Common myeloid progenitor, CD34-positive (primary cell): ENCODE measurements around the gene NSD1. TPM values are rescaled to one million over a fixed set of nuclear protein-coding genes. Genes with fewer than 3 reads are reported as not detected.

Experiments
- CTCF ChIA-PET: fragments of 350-600 bp; sonication (Branson Sonifier 250); formaldehyde crosslinking; loops from one replicate; lab custom pipeline; 2021; ENCODE audit warnings: antibody characterized with exemption; lab: Charles Lee
- POLR2A ChIA-PET: fragments of 350-600 bp; sonication (Branson Sonifier 250); formaldehyde crosslinking; loops from one replicate; lab custom pipeline; 2021; ENCODE audit warnings: antibody characterized with exemption; lab: Charles Lee
- DNase-seq, 3 donors: peaks; one replicate each; pipeline versions ENCODE4 v3.0.0 to v3.0.0-alpha.2; 2013
- H3K27ac ChIP-seq, 2 experiments: 1 replicate in 1 of 2; 2 replicates in 1 of 2; pipeline ENCODE4 v1.7.0; 2013; ENCODE audit warnings: inconsistent platforms in 2 of 2, low read length in 2 of 2, mild to moderate bottlenecking in 2 of 2, low read depth in 1 of 2, moderate library complexity in 1 of 2; ENCODE audit not compliant: severe bottlenecking in 2 of 2, insufficient read depth in 1 of 2, poor library complexity in 1 of 2
- H3K27me3 ChIP-seq, 5 experiments: replicated peaks in 2 of 5; 1 replicate in 3 of 5; 2 replicates in 2 of 5; pipeline versions ENCODE4 v1.6.1 to v1.7.0; 2013; ENCODE audit warnings: low read length in 4 of 5, mild to moderate bottlenecking in 2 of 5, moderate library complexity in 2 of 5, inconsistent platforms in 1 of 5; ENCODE audit not compliant: insufficient read depth in 5 of 5, control insufficient read depth in 4 of 5
- H3K36me3 ChIP-seq, 4 experiments: 1 replicate in 2 of 4; 2 replicates in 2 of 4; pipeline versions ENCODE4 v1.6.1 to v1.7.0; 2013; ENCODE audit warnings: low read length in 3 of 4, control low read depth in 1 of 4, mild to moderate bottlenecking in 1 of 4; ENCODE audit not compliant: control insufficient read depth in 4 of 4, insufficient read depth in 4 of 4
- H3K4me1 ChIP-seq, 4 experiments: 1 replicate in 3 of 4; 2 replicates in 1 of 4; pipeline versions ENCODE4 v1.6.1 to v1.7.1; 2013; ENCODE audit warnings: low read length in 3 of 4, mild to moderate bottlenecking in 3 of 4, control low read depth in 1 of 4, inconsistent platforms in 1 of 4, moderate library complexity in 1 of 4; ENCODE audit not compliant: control insufficient read depth in 4 of 4, insufficient read depth in 4 of 4; ENCODE audit errors: control extremely low read depth in 1 of 4
- H3K4me3 ChIP-seq, 7 experiments: 1 replicate in 4 of 7; 2 replicates in 3 of 7; pipeline versions ENCODE4 v1.5.1 to v1.7.0; 2013; ENCODE audit warnings: mild to moderate bottlenecking in 7 of 7, low read length in 6 of 7, moderate library complexity in 6 of 7, inconsistent platforms in 2 of 7, low read depth in 2 of 7, control low read depth in 1 of 7; ENCODE audit not compliant: insufficient read depth in 4 of 7, control insufficient read depth in 1 of 7; ENCODE audit errors: extremely low read depth in 1 of 7
- H3K9me3 ChIP-seq, 5 experiments: 1 replicate in 4 of 5; 2 replicates in 1 of 5; pipeline versions ENCODE4 v1.6.1 to v1.7.1; 2013; ENCODE audit warnings: low read length in 4 of 5, mild to moderate bottlenecking in 2 of 5, inconsistent platforms in 1 of 5, low read depth in 1 of 5, moderate library complexity in 1 of 5; ENCODE audit not compliant: control insufficient read depth in 4 of 5, insufficient read depth in 2 of 5; ENCODE audit errors: control extremely low read depth in 1 of 5
- WGBS: methylation state at CpG from one replicate; pipeline ENCODE4 v1.1.5; 2013; ENCODE audit not compliant: insufficient coverage; 5-methylcytosine and 5-hydroxymethylcytosine counted together
- polyA plus RNA-seq: library from polyadenylated mRNA; unstranded; fragments of 120-200 nt; gene quantifications from one replicate; pipeline ENCODE4 v1.2.1, GENCODE V29; 2013

The NSD1 gene
- 37.8 TPM for polyA plus RNA-seq

GRCh38 chr5:177133096-177133852, at the start of gene NSD1:
Gene NSD1 (plus strand): TSS chr5:177133773. CDS start chr5:177135104, 1,331 bp downstream.
- ChIA-PET POLR2A (no interaction called here), CTCF (interaction anchor here (1.4 to 7.4 kb wide), 2 partner anchors 21 to 88 kb away, joined by 3 to 53 read pairs; no protein-coding TSS in a partner anchor)
- Histone ChIP-seq H3K4me3 (peak within 1 kb of the TSS; percentile 60 to 84 (median 71)), H3K9me3 (no peaks in the 10 kb centered on the region), H3K4me1 (peaks cover 14 to 42% (median 28%) of the 10 kb centered on the region in 4 experiments), H3K27ac (peak within 1 kb of the TSS; percentile 40 to 79), H3K36me3 (peaks cover 0 to 21% (median 15%) of the 10 kb centered on the region in 4 experiments), H3K27me3 (no peaks in the 10 kb centered on the region)
- WGBS, result under 1% methylated on average over 78 of the region's 93 CpGs
- DNase-seq, result peak; percentile 89 to 96 (median 95)

- H3K4me3 ChIP-seq, result no peak overlapping the region
- ChIA-PET POLR2A (interaction anchor here (0.6 kb wide), 1 partner anchor 27 kb away, joined by 4 read pairs; no protein-coding TSS in a partner anchor), CTCF (interaction anchor here (1.0 to 2.2 kb wide), 3 partner anchors 10 to 26 kb away, joined by 3 to 5 read pairs (median 4); no protein-coding TSS in a partner anchor)
- H3K36me3 ChIP-seq, result no peaks in the 10 kb centered on the region
- H3K4me1 ChIP-seq, result peaks cover 0 to 12% (median 10%) of the 10 kb centered on the region in 4 experiments
- H3K9me3 ChIP-seq, result no peaks in the 10 kb centered on the region
- no peak overlapping the region for H3K27ac ChIP-seq
- peaks cover 0 to 27% (median 7%) of the 10 kb centered on the region in 5 experiments for H3K27me3 ChIP-seq
- no CpG with 5 or more reads among the region's 4 CpGs for WGBS
- DNase-seq, result no peak
These were observed 49.4 kb upstream of the NSD1 start for GRCh38 chr5:177084175-177084574.

- H3K27me3 ChIP-seq, result peaks cover 0 to 29% (median 9%) of the 10 kb centered on the region in 5 experiments
- H3K27ac ChIP-seq, result no peak overlapping the region
- POLR2A ChIA-PET, result no interaction called here
- no peaks in the 10 kb centered on the region for H3K9me3 ChIP-seq
- H3K4me3 ChIP-seq, result no peak overlapping the region
- DNase-seq, result no peak
- WGBS, result 78% methylated on average over 9 of the region's 13 CpGs
- CTCF ChIA-PET, result interaction anchor here (0.6 to 3.7 kb wide), 10 partner anchors 12 to 494 kb away, joined by 3 to 15 read pairs (median 6); no protein-coding TSS in a partner anchor
- no peaks in the 10 kb centered on the region for H3K36me3 ChIP-seq
- peaks cover 0 to 15% (median 12%) of the 10 kb centered on the region in 4 experiments for H3K4me1 ChIP-seq
These were observed 47.5 kb upstream of the NSD1 start for GRCh38 chr5:177085985-177086653.

GRCh38 chr5:177086654-177087397, 46.7 kb upstream of the NSD1 start, which contains the start of gene FGFR4:
Gene FGFR4 (plus strand): TSS chr5:177086915. CDS start chr5:177089603, 2,688 bp downstream.
- H3K36me3 ChIP-seq, result no peaks in the 10 kb centered on the region
- ChIA-PET POLR2A (interaction anchor here (0.6 kb wide), 1 partner anchor 146 kb away, joined by 3 read pairs; no protein-coding TSS in a partner anchor), CTCF (interaction anchor here (0.6 to 3.7 kb wide), 10 partner anchors 12 to 426 kb away, joined by 3 to 15 read pairs (median 6); no protein-coding TSS in a partner anchor)
- H3K27me3 ChIP-seq, result peaks cover 0 to 29% (median 9%) of the 10 kb centered on the region in 5 experiments
- DNase-seq, result peak; percentile 71 to 79 (median 74)
- peaks cover 0 to 15% (median 12%) of the 10 kb centered on the region in 4 experiments for H3K4me1 ChIP-seq
- 2% methylated on average over 27 of the region's 68 CpGs for WGBS
- no peak within 1 kb of the TSS for H3K27ac ChIP-seq
- no peaks in the 10 kb centered on the region for H3K9me3 ChIP-seq
- peak within 1 kb of the TSS in 6 of 7 experiments; percentile 19 to 72 (median 48) for H3K4me3 ChIP-seq

- H3K27me3 ChIP-seq, result peaks cover 0 to 26% (median 9%) of the 10 kb centered on the region in 5 experiments
- 29% methylated on average over 17 of the region's 23 CpGs for WGBS
- DNase-seq, result no peak
- no peaks in the 10 kb centered on the region for H3K36me3 ChIP-seq
- H3K9me3 ChIP-seq, result no peaks in the 10 kb centered on the region
- CTCF ChIA-PET, result interaction anchor here (0.9 to 3.7 kb wide), 4 partner anchors 11 to 26 kb away, joined by 4 to 15 read pairs (median 7); no protein-coding TSS in a partner anchor
- H3K4me3 ChIP-seq, result peak overlapping the region in 4 of 7 experiments; percentile 23 to 72 (median 52)
- POLR2A ChIA-PET, result no interaction called here
- H3K27ac ChIP-seq, result no peak overlapping the region
- peaks cover 0 to 15% (median 12%) of the 10 kb centered on the region in 4 experiments for H3K4me1 ChIP-seq
These were observed 46.1 kb upstream of the NSD1 start for GRCh38 chr5:177087398-177088005.

GRCh38 chr5:177089127-177089526, 44.4 kb upstream of the NSD1 start:
- no peak overlapping the region for H3K4me3 ChIP-seq
- no peaks in the 10 kb centered on the region for H3K9me3 ChIP-seq
- POLR2A ChIA-PET, result no interaction called here
- H3K36me3 ChIP-seq, result no peaks in the 10 kb centered on the region
- CTCF ChIA-PET, result no interaction called here
- WGBS, result 88% methylated on average over 4 of the region's 5 CpGs
- H3K27me3 ChIP-seq, result peaks cover 0 to 21% (median 9%) of the 10 kb centered on the region in 5 experiments
- DNase-seq, result no peak
- H3K27ac ChIP-seq, result no peak overlapping the region
- H3K4me1 ChIP-seq, result peaks cover 0 to 15% (median 12%) of the 10 kb centered on the region in 4 experiments
